ENCODE results near the gene ADIPOR2.

The ADIPOR2 gene

DNA sequence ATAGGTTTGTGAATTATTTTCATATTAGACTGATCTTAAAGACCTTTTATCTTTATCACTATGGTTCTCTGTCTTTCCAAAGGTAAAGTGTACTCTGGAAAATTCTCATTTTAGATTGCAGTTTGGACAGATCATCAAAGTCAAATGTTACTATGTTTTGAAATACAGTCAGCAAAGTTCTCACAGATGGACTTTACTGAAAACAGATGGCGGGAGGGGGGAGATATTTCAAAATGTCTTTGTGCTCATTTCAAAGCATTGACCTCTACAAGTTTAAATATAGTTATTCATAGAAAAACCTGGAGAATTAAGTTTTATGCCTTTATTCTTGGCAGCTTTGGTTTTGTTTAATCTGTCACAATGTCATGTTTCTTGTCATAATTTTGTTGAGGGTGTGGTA is 77.7 kb downstream of the ADIPOR2 start:
- TF ChIP-seq MYC (IDR thresholded peaks at IDR 0.05; ENCODE audit: low read depth, low read length) (no peak), POLR2A (IDR thresholded peaks at IDR 0.05; ENCODE audit: extremely low read depth, insufficient read length) (no peak), CTCF (IDR thresholded peaks at IDR 0.05; ENCODE audit: low read depth, low read length) (no peak), MAX (IDR thresholded peaks at IDR 0.05; ENCODE audit: low read depth, low read length) (no peak)
- DNase-seq (ENCODE audit: low read depth): no peak
- H3K4me3 ChIP-seq (ENCODE audit: low read depth, low read length): no peak overlapping the region

- H3K4me3 ChIP-seq (ENCODE audit: low read depth, low read length): no peak overlapping the region
- TF ChIP-seq MAX (IDR thresholded peaks at IDR 0.05; ENCODE audit: low read depth, low read length): no peak
- no peak for TF ChIP-seq MYC (IDR thresholded peaks at IDR 0.05; ENCODE audit: low read depth, low read length)
- TF ChIP-seq POLR2A (IDR thresholded peaks at IDR 0.05; ENCODE audit: extremely low read depth, insufficient read length): no peak
- no peak for TF ChIP-seq CTCF (IDR thresholded peaks at IDR 0.05; ENCODE audit: low read depth, low read length)
Observed at GRCh38 chr12:1769809-1770494, 79.1 kb downstream of the ADIPOR2 start.

DNA sequence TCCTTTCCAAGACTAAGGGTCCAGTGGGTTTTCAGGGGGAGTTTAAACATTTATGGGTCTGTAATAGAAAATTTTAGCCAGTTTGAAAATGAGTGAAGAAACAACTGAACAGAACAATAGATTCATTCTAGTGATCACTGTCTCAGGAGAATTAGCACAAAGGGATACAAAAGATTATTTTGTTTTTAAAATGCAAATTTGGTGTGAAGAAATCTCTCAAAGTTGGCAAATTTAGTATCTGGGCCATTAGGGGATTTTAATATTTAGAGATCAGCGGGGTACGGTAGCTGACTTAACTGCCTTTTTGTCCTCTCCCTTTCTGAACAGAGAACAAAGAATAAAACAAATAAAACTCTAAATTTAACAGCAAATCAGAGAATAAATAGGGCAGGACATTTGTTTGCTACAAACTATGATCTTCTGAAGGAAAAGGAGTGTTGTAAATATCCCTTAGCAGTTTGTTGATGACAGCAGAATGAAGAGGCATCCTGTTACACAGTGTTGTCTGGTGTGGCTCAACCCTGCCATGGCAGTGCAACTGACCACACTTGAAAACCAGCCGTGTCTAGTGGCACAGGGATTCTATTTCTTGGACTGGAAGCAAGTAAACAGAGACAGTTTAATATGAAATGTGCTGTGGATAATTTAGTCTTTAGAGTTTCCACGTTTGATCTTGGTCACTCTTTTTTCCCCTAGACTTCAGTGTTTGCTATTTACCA is 83.2 kb downstream of the ADIPOR2 start:
- no peak overlapping the region for H3K4me3 ChIP-seq (ENCODE audit: low read depth, low read length)
- TF ChIP-seq POLR2A (IDR thresholded peaks at IDR 0.05; ENCODE audit: extremely low read depth, insufficient read length) (no peak), MYC (IDR thresholded peaks at IDR 0.05; ENCODE audit: low read depth, low read length) (no peak)
- no peak for DNase-seq (ENCODE audit: low read depth)

More at GRCh38 chr12:1769809-1770494, 79.1 kb downstream of the ADIPOR2 start:
- no peak for DNase-seq (ENCODE audit: low read depth)

- TF ChIP-seq MAX (IDR thresholded peaks at IDR 0.05; ENCODE audit: low read depth, low read length): no peak
- TF ChIP-seq CTCF (IDR thresholded peaks at IDR 0.05; ENCODE audit: low read depth, low read length): no peak
- no peak for TF ChIP-seq POLR2A (IDR thresholded peaks at IDR 0.05; ENCODE audit: extremely low read depth, insufficient read length)
- no peak for TF ChIP-seq MYC (IDR thresholded peaks at IDR 0.05; ENCODE audit: low read depth, low read length)
- no peak overlapping the region for H3K4me3 ChIP-seq (ENCODE audit: low read depth, low read length)
- peak; percentile 68 for DNase-seq (ENCODE audit: low read depth)
Observed at GRCh38 chr12:1776170-1776921, 85.5 kb downstream of the ADIPOR2 start.

- no peak for DNase-seq (ENCODE audit: low read depth)
- TF ChIP-seq MAX (IDR thresholded peaks at IDR 0.05; ENCODE audit: low read depth, low read length) (no peak), POLR2A (IDR thresholded peaks at IDR 0.05; ENCODE audit: extremely low read depth, insufficient read length) (no peak), CTCF (IDR thresholded peaks at IDR 0.05; ENCODE audit: low read depth, low read length) (no peak), MYC (IDR thresholded peaks at IDR 0.05; ENCODE audit: low read depth, low read length) (no peak)
Observed at GRCh38 chr12:1777798-1778197, 86.9 kb downstream of the ADIPOR2 start.

DNA sequence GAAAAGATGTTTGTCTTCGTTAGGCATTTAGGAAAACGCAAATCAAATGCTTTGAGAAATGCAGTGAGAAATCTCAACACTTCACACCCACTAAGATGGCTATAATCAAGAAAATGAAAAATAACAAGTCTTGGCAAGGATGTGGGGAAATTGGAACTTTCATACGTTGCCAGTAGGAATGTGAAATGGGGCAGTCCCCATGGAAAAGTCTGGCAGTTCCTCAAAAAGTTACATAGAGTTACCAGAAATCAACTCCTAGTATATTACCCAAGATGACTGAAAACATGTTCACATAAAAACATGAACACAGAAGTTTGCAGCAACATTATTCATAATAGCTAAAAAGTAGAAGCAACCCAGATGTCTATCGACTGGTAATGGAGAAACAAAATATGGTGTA is 88.0 kb downstream of the ADIPOR2 start:
- H3K4me3 ChIP-seq (ENCODE audit: low read depth, low read length): no peak overlapping the region
- TF ChIP-seq POLR2A (IDR thresholded peaks at IDR 0.05; ENCODE audit: extremely low read depth, insufficient read length): no peak
- DNase-seq (ENCODE audit: low read depth): no peak

More at GRCh38 chr12:1777798-1778197, 86.9 kb downstream of the ADIPOR2 start:
- H3K4me3 ChIP-seq (ENCODE audit: low read depth, low read length): no peak overlapping the region
